Measurements from ENCODE around the gene FGF19. TPM values are rescaled to one million over a fixed set of nuclear protein-coding genes. Genes with fewer than 3 reads are reported as not detected.

The FGF19 gene
- total RNA-seq, 2 donors from 2014 or later: not detected

DNA sequence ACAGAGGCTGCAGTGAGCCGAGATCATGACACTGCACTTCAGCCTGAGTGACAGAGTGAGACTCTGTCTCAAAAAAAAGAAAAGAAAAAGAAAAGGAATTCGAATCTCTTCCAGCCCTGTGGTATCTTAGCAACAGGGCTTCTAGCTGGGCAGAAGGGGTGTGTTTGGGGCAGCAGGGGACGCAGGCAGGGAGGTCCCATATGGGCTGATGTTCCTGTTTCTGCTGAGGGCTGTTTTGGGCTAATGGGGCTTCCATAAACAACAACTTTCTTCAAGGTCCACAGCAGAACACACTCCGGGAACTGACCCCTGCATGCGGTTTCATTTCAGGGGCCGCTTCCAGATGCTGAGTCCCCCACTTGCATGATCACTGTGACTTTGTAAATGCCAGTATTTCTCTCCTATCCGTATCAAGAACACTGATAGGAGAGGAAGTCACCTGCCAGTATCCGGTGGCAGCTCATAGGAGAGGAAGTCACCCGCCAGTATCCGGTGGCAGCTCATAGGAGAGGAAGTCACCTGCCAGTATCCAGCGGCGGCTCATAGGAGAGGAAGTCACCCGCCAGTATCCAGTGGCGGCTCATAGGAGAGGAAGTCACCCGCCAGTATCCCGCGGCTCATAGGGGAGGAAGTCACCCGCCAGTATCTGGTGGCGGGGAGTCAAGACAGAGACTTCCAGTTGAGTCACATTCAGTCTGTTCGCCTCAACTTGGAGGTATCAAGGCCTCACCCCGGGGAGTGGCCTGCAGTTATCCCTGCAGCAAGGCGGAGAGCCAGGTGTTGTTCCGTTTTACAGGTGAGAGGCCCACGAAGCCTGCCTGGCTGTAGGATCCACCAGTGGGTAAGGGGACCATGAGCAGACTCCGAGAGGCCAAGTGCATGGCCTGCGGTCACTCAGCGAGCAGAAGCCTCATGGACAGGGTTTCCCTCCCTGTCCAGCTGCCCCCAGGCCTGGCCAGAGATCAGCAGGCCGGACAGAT, 8.3 kb upstream of the FGF19 start:
- Histone ChIP-seq H3K9me3 (no peaks in the 10 kb centered on the region), H3K36me3 (no peaks in the 10 kb centered on the region), H3K27ac (no peak overlapping the region), H3K4me3 (no peak overlapping the region), H3K27me3 (replicated peaks; ENCODE audit: insufficient read depth) (no peaks in the 10 kb centered on the region), H3K4me1 (ENCODE audit: control insufficient read depth in 1 of 2, low read depth in 2 of 2) (no peaks in the 10 kb centered on the region)
- TF ChIP-seq, protein P1, sequence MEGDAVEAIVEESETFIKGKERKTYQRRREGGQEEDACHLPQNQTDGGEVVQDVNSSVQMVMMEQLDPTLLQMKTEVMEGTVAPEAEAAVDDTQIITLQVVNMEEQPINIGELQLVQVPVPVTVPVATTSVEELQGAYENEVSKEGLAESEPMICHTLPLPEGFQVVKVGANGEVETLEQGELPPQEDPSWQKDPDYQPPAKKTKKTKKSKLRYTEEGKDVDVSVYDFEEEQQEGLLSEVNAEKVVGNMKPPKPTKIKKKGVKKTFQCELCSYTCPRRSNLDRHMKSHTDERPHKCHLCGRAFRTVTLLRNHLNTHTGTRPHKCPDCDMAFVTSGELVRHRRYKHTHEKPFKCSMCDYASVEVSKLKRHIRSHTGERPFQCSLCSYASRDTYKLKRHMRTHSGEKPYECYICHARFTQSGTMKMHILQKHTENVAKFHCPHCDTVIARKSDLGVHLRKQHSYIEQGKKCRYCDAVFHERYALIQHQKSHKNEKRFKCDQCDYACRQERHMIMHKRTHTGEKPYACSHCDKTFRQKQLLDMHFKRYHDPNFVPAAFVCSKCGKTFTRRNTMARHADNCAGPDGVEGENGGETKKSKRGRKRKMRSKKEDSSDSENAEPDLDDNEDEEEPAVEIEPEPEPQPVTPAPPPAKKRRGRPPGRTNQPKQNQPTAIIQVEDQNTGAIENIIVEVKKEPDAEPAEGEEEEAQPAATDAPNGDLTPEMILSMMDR (IDR thresholded peaks at IDR 0.05): no peak
- ATAC-seq (ENCODE audit: insufficient number of reproducible peaks, low FRiP score, low read depth): no peak
- no peak for DNase-seq (ENCODE audit: low spot score)

DNA sequence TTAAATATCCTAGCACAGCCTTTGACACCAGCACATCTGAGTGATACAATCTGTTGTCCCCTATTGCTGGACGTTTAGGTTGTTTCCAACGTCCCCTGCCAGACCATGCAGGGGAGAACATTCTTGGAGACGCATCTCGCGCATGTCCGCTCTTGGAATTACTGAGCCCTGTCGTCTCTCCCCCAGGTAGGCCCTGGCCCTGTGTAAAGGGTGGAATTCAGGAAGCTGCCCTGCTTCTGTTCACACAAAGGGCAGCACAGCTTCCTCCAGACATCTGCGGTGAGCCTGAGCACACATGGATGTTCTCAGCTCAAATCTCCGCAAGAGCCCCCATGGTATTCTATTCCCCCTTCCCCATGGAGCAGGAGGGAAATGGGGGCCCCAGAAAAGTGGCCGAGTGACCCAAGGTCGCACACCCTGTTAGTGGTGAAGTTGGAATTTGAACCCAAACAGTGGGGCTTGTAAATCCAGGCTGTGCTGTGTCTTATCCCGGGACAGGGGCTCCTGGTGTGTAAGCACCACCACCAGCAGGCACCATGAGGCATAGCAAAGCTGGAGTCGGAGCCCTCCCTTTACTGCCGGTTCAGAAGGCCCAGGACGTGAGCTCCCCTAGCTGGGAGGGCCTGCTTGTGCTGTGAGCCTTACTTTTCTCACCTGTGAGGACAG, 5.0 kb upstream of the FGF19 start:
- TF ChIP-seq, protein P1 (IDR thresholded peaks at IDR 0.05): no peak
- Histone ChIP-seq H3K9me3 (no peaks in the 10 kb centered on the region), H3K27ac (no peak overlapping the region), H3K4me1 (ENCODE audit: control insufficient read depth in 1 of 2, low read depth in 2 of 2) (peaks cover 4 to 7% of the 10 kb centered on the region in 2 donors), H3K27me3 (replicated peaks; ENCODE audit: insufficient read depth) (no peaks in the 10 kb centered on the region), H3K36me3 (no peaks in the 10 kb centered on the region), H3K4me3 (no peak overlapping the region)
- DNase-seq (ENCODE audit: low spot score): no peak
- no peak for ATAC-seq (ENCODE audit: insufficient number of reproducible peaks, low FRiP score, low read depth)

DNA sequence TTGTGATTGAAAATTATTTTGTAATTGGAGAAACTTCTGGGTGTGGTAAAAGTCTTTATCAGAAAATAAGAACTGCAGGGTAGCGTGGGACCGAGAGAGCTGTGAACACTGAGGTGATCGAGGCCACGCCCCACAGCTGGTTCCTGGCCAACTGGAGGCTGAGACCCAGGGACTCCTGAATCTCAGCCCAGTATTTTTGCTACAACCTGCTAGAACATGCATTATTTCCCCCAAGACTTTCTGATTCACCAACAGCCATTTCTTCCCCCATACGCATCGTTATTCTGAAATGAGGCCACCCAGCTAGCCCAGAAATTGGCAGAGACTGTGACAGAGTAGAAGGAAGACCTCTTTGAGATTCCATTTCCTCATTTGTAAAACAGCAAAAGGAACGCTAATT, 3.4 kb upstream of the FGF19 start:
- Histone ChIP-seq H3K36me3 (no peaks in the 10 kb centered on the region), H3K9me3 (no peaks in the 10 kb centered on the region), H3K4me1 (ENCODE audit: control insufficient read depth in 1 of 2, low read depth in 2 of 2) (peaks cover 4 to 14% of the 10 kb centered on the region in 2 donors), H3K4me3 (no peak overlapping the region), H3K27me3 (replicated peaks; ENCODE audit: insufficient read depth) (peaks cover 8% of the 10 kb centered on the region), H3K27ac (no peak overlapping the region)
- ATAC-seq (ENCODE audit: insufficient number of reproducible peaks, low FRiP score, low read depth) (no peak), DNase-seq (ENCODE audit: low spot score) (no peak)
- TF ChIP-seq, protein P1 (IDR thresholded peaks at IDR 0.05): no peak

DNA sequence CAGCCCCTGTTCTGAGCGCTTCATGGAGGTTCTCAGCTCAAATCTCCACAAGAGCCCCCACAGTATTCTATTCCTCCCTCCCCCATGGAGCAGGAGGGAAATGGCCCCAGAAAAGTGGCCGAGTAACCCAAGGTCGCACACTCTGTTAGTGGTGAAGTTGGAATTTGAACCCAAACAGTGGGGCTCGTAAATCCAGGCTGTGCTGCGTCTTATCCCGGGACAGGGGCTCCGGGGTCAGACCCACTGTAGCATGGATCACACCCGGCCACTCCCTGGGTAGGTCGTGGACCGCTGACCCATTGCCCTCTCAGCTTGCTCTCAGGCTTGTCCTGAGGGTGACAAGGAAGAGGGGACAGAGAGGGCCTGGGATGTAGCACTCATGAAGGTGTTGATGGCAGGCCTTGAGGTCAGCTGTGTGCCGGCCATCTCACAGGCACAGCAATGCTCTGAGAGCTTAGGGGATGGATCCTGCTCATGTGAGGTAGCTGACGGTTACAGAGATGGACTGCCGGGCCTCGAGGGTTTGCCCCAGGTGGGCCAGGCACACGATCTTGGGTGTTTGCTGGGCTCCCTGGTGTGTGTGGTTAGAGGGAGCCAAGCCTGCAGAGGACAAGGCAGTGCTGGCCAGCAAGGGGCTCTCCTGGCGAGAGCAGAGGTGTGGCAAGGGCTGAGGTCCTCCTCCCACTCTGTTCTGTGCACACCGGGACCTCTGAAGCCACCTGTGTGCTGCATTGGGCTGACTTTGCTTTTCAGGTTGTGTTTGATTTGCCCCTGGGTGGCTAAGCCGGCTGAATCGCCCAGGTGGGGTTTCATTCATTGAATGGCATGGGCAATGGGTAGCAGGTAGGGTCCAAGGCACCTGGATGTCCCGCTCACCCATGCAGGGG, 2.3 kb upstream of the FGF19 start:
- Histone ChIP-seq H3K36me3 (no peaks in the 10 kb centered on the region), H3K4me3 (no peak overlapping the region), H3K27me3 (replicated peaks; ENCODE audit: insufficient read depth) (peaks cover 15% of the 10 kb centered on the region), H3K9me3 (no peaks in the 10 kb centered on the region), H3K4me1 (ENCODE audit: control insufficient read depth in 1 of 2, low read depth in 2 of 2) (peaks cover 4 to 15% of the 10 kb centered on the region in 2 donors), H3K27ac (no peak overlapping the region)
- no peak for ATAC-seq (ENCODE audit: insufficient number of reproducible peaks, low FRiP score, low read depth)
- TF ChIP-seq, protein P1 (IDR thresholded peaks at IDR 0.05): no peak
- DNase-seq (ENCODE audit: low spot score): no peak
